HepG2 (cell line): ENCODE results near the gene SFPQ. TPM values are rescaled to one million over a fixed set of nuclear protein-coding genes. Genes with fewer than 3 reads are reported as not detected.

ENCODE experiments used
- ATAC-seq: fragments of 200-7000 bp; cut with Tn5 transposase; 3 replicates; pipeline ENCODE4 v1.9.1; 2020; ENCODE audit warnings: mild to moderate bottlenecking, moderate library complexity
- BruUV-seq: library from RNA; stranded (reverse); fragments of 400-500 nt; replicated peaks from 2 replicates; lab custom pipeline; 2021; lab: Mats Ljungman, UMichigan
- CTCF ChIA-PET: fragments of 300-600 bp; formaldehyde crosslinking; extraction: SDS; loops from one replicate; lab custom pipeline; 2021; ENCODE audit warnings: low total read pairs, inconsistent platforms, low intra/inter-chr PET ratio; lab: Yijun Ruan, JAX
- POLR2A ChIA-PET: fragments of 350-600 bp; sonication (Branson Sonifier 250); formaldehyde crosslinking; loops from one replicate; lab custom pipeline; 2020; ENCODE audit warnings: antibody characterized with exemption, inconsistent platforms; lab: Yijun Ruan, JAX
- DNase-seq: peaks from one replicate; pipeline ENCODE4 v3.0.0-alpha.2; 2015; ENCODE audit warnings: low spot score
- FAIRE-seq: peaks from 3 replicates; lab custom pipeline; 2011; peaks lifted over from hg19 to GRCh38; lab: Jason Lieb, UNC
- H2AFZ ChIP-seq: one replicate; pipeline ENCODE4 v1.6.1; 2011; ENCODE audit warnings: low read length, inconsistent platforms
- H3K27ac ChIP-seq: fragments of 300-600 bp; 3 replicates; pipeline ENCODE4 v1.8.0; 2011; ENCODE audit warnings: mixed run types, mild to moderate bottlenecking, mixed read lengths, low read length, inconsistent platforms; ENCODE audit not compliant: insufficient read depth; ENCODE audit errors: extremely low read length
- H3K27me3 ChIP-seq, 2 experiments: fragments of 200-600 bp in 1 of 2; 2 replicates in 1 of 2; 3 replicates in 1 of 2; pipeline versions ENCODE4 v1.6.0 to v1.8.0; 2011; ENCODE audit warnings: low read length in 2 of 2, mild to moderate bottlenecking in 2 of 2, moderate library complexity in 2 of 2, inconsistent platforms in 1 of 2; ENCODE audit not compliant: insufficient read depth in 2 of 2, control insufficient read depth in 1 of 2
- H3K36me3 ChIP-seq, 2 experiments: fragments of 200-600 bp in 1 of 2; replicated peaks in 1 of 2; 2 replicates in 1 of 2; 3 replicates in 1 of 2; pipeline versions ENCODE4 v1.5.1 to v1.8.0; 2011; ENCODE audit warnings: low read length in 2 of 2, inconsistent platforms in 1 of 2; ENCODE audit not compliant: insufficient read depth in 2 of 2, control insufficient read depth in 1 of 2
- H3K4me1 ChIP-seq: 2 replicates; pipeline ENCODE4 v1.5.1; 2012; ENCODE audit warnings: low read length, inconsistent platforms; ENCODE audit not compliant: insufficient read depth
- H3K4me2 ChIP-seq: 2 replicates; pipeline ENCODE4 v1.6.0; 2011; ENCODE audit warnings: low read depth, low read length, inconsistent platforms
- H3K4me3 ChIP-seq, 3 experiments: fragments of 200-600 bp in 1 of 3; sonication (generic), shearing (Covaris generic) in 1 of 3; replicated peaks in 1 of 3; 2 replicates each; pipeline ENCODE4 v1.5.1; 2011 to 2016; ENCODE audit warnings: low read length in 3 of 3, inconsistent platforms in 2 of 3, low read depth in 2 of 3, mild to moderate bottlenecking in 2 of 3, control low read depth in 1 of 3, mixed read lengths in 1 of 3; ENCODE audit not compliant: insufficient read depth in 1 of 3
- H3K79me2 ChIP-seq: one replicate; pipeline ENCODE4 v1.6.1; 2011; ENCODE audit warnings: low read length, inconsistent platforms; ENCODE audit not compliant: insufficient read depth
- H3K9ac ChIP-seq: 2 replicates; pipeline ENCODE4 v1.6.0; 2011; ENCODE audit warnings: mild to moderate bottlenecking, low read depth, low read length, inconsistent platforms; ENCODE audit not compliant: insufficient read depth
- H3K9me3 ChIP-seq: 2 replicates; pipeline ENCODE4 v1.5.1; 2012; ENCODE audit warnings: mild to moderate bottlenecking, low read length
- H4K20me1 ChIP-seq: 2 replicates; pipeline ENCODE4 v1.6.0; 2011; ENCODE audit warnings: inconsistent platforms, mild to moderate bottlenecking, low read length, moderate library complexity; ENCODE audit not compliant: insufficient read depth
- AGO2 ChIP-seq: fragments of 200-400 bp; formaldehyde crosslinking; optimal IDR thresholded peaks from 2 replicates; pipeline ENCODE3; 2017; ENCODE audit warnings: mild to moderate bottlenecking, low read depth, low read length, moderate library complexity
- BCL3 ChIP-seq: sonication (generic); formaldehyde crosslinking; IDR thresholded peaks from 2 replicates; pipeline ENCODE4 v1.5.1; 2020; ENCODE audit warnings: mild to moderate bottlenecking, missing genetic modification reagents, moderate library complexity
- PAF1 ChIP-seq: IDR thresholded peaks from 2 replicates; pipeline ENCODE4 v1.6.1; 2016; ENCODE audit warnings: missing genetic modification reagents, missing compliant biosample characterization
- PHF20 ChIP-seq: sonication (generic); formaldehyde crosslinking; IDR thresholded peaks from 2 replicates; pipeline ENCODE4 v1.5.0; 2020; ENCODE audit warnings: mild to moderate bottlenecking, missing genetic modification reagents
- POLR2A ChIP-seq, 2 experiments: IDR thresholded peaks; 2 replicates each; pipeline ENCODE4 v1.6.1; 2011; ENCODE audit warnings: low read depth in 2 of 2, low read length in 2 of 2, mild to moderate bottlenecking in 1 of 2, moderate library complexity in 1 of 2; ENCODE audit not compliant: insufficient read depth in 1 of 2
- POLR2AphosphoS2 ChIP-seq: IDR thresholded peaks from 2 replicates; pipeline ENCODE4 v1.6.1; 2011; ENCODE audit warnings: low read depth, low read length, improper control_type of control experiment
- POLR2G ChIP-seq: fragments of 200-400 bp; formaldehyde crosslinking; IDR thresholded peaks from 2 replicates; pipeline ENCODE4 v1.6.1; 2018; ENCODE audit warnings: mild to moderate bottlenecking, low read depth, low read length, moderate library complexity
- RBM22 ChIP-seq: fragments of 200-400 bp; formaldehyde crosslinking; optimal IDR thresholded peaks from 2 replicates; pipeline ENCODE3; 2017; ENCODE audit warnings: mild to moderate bottlenecking, low read length, moderate library complexity
- ZFP36L1 ChIP-seq: sonication (generic); formaldehyde crosslinking; IDR thresholded peaks from 2 replicates; pipeline ENCODE4 v1.8.0; 2022; ENCODE audit warnings: mild to moderate bottlenecking, missing genetic modification reagents, moderate library complexity
- ZNF557 ChIP-seq: sonication (generic); formaldehyde crosslinking; IDR thresholded peaks from 2 replicates; pipeline ENCODE4 v1.4.0; 2020; ENCODE audit warnings: missing genetic modification reagents
- WGBS: methylation state at CpG from one replicate; pipeline ENCODE4 v1.1.6; 2017; ENCODE audit warnings: low lambda C conversion rate; 5-methylcytosine and 5-hydroxymethylcytosine counted together
- in situ Hi-C: cut with HindIII; loops from 2 replicates; pipeline ENCODE4 v1.10.0; 2017; ENCODE audit warnings: low pct_unique_long_range_greater_than_20kb; ENCODE audit not compliant: extremely low pct_ligation_motif_present
- intact Hi-C: fragments of 100-400 bp; cut with micrococcal nuclease; formaldehyde crosslinking; loops from one replicate; pipeline ENCODE4 v1.10.0; 2022; ENCODE audit not compliant: unreplicated experiment
- polyA plus RNA-seq, 8 experiments: library from polyadenylated mRNA; depleted of rRNA in 3 of 8; stranded (reverse) in 7 of 8; unstranded in 1 of 8; fragments of >200 nt; fragmentation: Illumina TruSeq in 4 of 8; extraction: Trizol in 4 of 8; gene quantifications; 2 replicates each; pipeline versions ENCODE4 v1.2.1 to v1.2.3, GENCODE V29; 2011 to 2016; ENCODE audit warnings: low read depth in 4 of 8, missing spikeins in 1 of 8, mixed read lengths in 1 of 8; ENCODE audit not compliant: insufficient read depth in 1 of 8
- total RNA-seq, 5 experiments: library from RNA; depleted of rRNA; stranded (reverse); fragments of >200 nt; fragmentation: Illumina TruSeq; extraction: Trizol; gene quantifications; 2 replicates each; pipeline ENCODE4 v1.2.3, GENCODE V29; 2016; ENCODE audit warnings: low read depth in 1 of 5

The SFPQ gene
- total and polyA plus RNA-seq, 2 of the 13 experiments (the other 11 are each of a cell fraction or from before 2014, with no cell fraction given): 101 to 292 TPM

GRCh38 chr1:35173909-35174540 is 18.9 kb downstream of the SFPQ start:
- POLR2A ChIA-PET: no interaction called here

GRCh38 chr1:35173491-35173890 is 19.5 kb downstream of the SFPQ start:
- no peak overlapping the region for H3K27ac ChIP-seq
- no peak for TF ChIP-seq PHF20 (CRISPR knock-in tag)
- peak; percentile 48 for TF ChIP-seq AGO2
- TF ChIP-seq ZNF557 (CRISPR knock-in tag): no peak
- H3K79me2 ChIP-seq: no peaks in the 10 kb centered on the region
- H4K20me1 ChIP-seq: peaks cover 33% of the 10 kb centered on the region
- WGBS: 83% methylated on average over 2 of the region's 2 CpGs
- no peak for FAIRE-seq
- H3K4me1 ChIP-seq: peaks cover 15% of the 10 kb centered on the region
- H3K9me3 ChIP-seq: no peaks in the 10 kb centered on the region
- in situ Hi-C loops: no loop called here
- ChIA-PET CTCF (no interaction called here), POLR2A (no interaction called here)
- DNase-seq: no peak
- no peak overlapping the region for H3K9ac ChIP-seq
- peaks cover 11 to 27% of the 10 kb centered on the region in 2 experiments for H3K36me3 ChIP-seq
- H3K4me3 ChIP-seq: no peak overlapping the region
- H3K4me2 ChIP-seq: no peak overlapping the region
- BruUV-seq: TSS peak; percentile 10
- no peaks in the 10 kb centered on the region for H3K27me3 ChIP-seq
- ATAC-seq: peak; percentile 4
- intact Hi-C loops: no loop called here
- no peak overlapping the region for H2AFZ ChIP-seq

More at GRCh38 chr1:35173909-35174540, 18.9 kb downstream of the SFPQ start:
- FAIRE-seq (no peak), ATAC-seq (peak; percentile 5; the same call in 2 of the 3 replicates), DNase-seq (no peak)
- CTCF ChIA-PET: no interaction called here
- no peak overlapping the region for H3K4me3 ChIP-seq
- in situ Hi-C loops: no loop called here
- H3K4me1 ChIP-seq: peaks cover 20% of the 10 kb centered on the region
- no peaks in the 10 kb centered on the region for H3K9me3 ChIP-seq
- H3K27ac ChIP-seq: no peak overlapping the region
- no TSS peak for BruUV-seq
- whole genome bisulfite sequencing: 53% methylated on average over 2 of the region's 2 CpGs
- H2AFZ ChIP-seq: no peak overlapping the region
- peaks cover 12 to 28% of the 10 kb centered on the region in 2 experiments for H3K36me3 ChIP-seq
- H4K20me1 ChIP-seq: peaks cover 39% of the 10 kb centered on the region
- no peak overlapping the region for H3K4me2 ChIP-seq
- intact Hi-C loops: no loop called here
- TF ChIP-seq BCL3 (CRISPR knock-in tag) (no peak), POLR2A (IDR thresholded peaks at IDR 0.05; ENCODE audit: insufficient read depth in 1 of 2, low read depth in 2 of 2, low read length in 2 of 2) (peak in 1 of 2 experiments; percentile 67; a peak in 2 of 4 replicates), RBM22 (peak; percentile 75), POLR2G (peak; percentile 76), AGO2 (peak; percentile 19), ZFP36L1 (CRISPR knock-in tag) (no peak), PAF1 (CRISPR knock-in tag) (peak; percentile 95; the same call in 1 of the 2 replicates), POLR2AphosphoS2 (peak; percentile 84; the same call in 1 of the 2 replicates)
- no peaks in the 10 kb centered on the region for H3K27me3 ChIP-seq
- no peak overlapping the region for H3K9ac ChIP-seq
- no peaks in the 10 kb centered on the region for H3K79me2 ChIP-seq
